HEK293 (cell line): ENCODE results near the gene CARD11.

Experiments used
- CTCF ChIP-seq: fragments of 450-650 bp; formaldehyde crosslinking; IDR thresholded peaks from 2 replicates; pipeline ENCODE4 v1.5.1; 2016; ENCODE audit warnings: missing biosample characterization, missing genetic modification characterization
- KLF16 ChIP-seq: fragments of 450-650 bp; formaldehyde crosslinking; IDR thresholded peaks from 2 replicates; pipeline ENCODE4 v1.5.1; 2017; ENCODE audit warnings: missing biosample characterization, missing genetic modification characterization
- TCF7L2 ChIP-seq: IDR thresholded peaks from 2 replicates; pipeline ENCODE4 v1.6.1; 2011; ENCODE audit warnings: low read depth, mild to moderate bottlenecking, inconsistent platforms, low read length, moderate library complexity, borderline replicate concordance
- ZNF121 ChIP-seq: fragments of 450-650 bp; formaldehyde crosslinking; IDR thresholded peaks from 2 replicates; pipeline ENCODE4 v1.5.1; 2016; ENCODE audit warnings: missing biosample characterization, missing genetic modification characterization
- ZNF133 ChIP-seq: fragments of 450-650 bp; formaldehyde crosslinking; IDR thresholded peaks from 2 replicates; pipeline ENCODE4 v1.5.1; 2016; ENCODE audit warnings: missing biosample characterization, missing genetic modification characterization
- ZNF184 ChIP-seq: fragments of 450-650 bp; IDR thresholded peaks from 2 replicates; pipeline ENCODE4 v1.5.1; 2018; ENCODE audit warnings: missing biosample characterization, mild to moderate bottlenecking, missing genetic modification characterization

- TF ChIP-seq ZNF121 = no peak
- TF ChIP-seq ZNF184 = no peak
- TF ChIP-seq CTCF (tag by site-specific recombination) = no peak
- TF ChIP-seq KLF16 = no peak
- TF ChIP-seq ZNF133 (tag by site-specific recombination) = no peak
- no peak for TF ChIP-seq TCF7L2
Observed at GRCh38 chr7:2928256-2928612, 115.4 kb downstream of the CARD11 start.
